NCI-H748 (cell line): Measurements from ENCODE around the gene ACER1.
"Not testable (repeated sequence)": the region's sequence is repeated elsewhere in the genome, so short reads cannot be mapped to it uniquely, and the experiment has no call there.

Experiments
- DNase-seq: peaks from one replicate; lab custom pipeline; 2025; ENCODE audit not compliant: unreplicated experiment; lab: John Stamatoyannopoulos, UW

Gene ACER1

DNA sequence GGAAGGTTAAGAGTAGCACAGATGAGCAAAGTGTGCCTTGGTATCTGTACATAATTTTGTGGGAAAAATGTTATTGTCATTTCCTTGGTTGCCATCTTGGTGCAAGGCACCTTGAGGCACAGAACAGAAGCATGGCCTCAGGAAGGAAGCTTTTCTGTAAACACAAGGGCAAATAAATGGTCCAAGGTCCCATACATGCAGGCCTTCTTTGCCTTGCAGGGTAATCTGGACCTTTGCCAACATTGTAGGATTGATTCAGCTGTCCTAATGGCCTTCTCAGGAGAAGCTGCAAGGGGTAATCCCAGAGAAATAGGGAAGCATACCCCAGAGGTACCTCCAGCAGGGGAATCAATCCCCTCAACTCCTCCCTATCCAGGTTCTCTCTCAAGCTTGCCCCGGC, 44.7 kb downstream of the ACER1 start:
- DNase-seq = no peak

DNA sequence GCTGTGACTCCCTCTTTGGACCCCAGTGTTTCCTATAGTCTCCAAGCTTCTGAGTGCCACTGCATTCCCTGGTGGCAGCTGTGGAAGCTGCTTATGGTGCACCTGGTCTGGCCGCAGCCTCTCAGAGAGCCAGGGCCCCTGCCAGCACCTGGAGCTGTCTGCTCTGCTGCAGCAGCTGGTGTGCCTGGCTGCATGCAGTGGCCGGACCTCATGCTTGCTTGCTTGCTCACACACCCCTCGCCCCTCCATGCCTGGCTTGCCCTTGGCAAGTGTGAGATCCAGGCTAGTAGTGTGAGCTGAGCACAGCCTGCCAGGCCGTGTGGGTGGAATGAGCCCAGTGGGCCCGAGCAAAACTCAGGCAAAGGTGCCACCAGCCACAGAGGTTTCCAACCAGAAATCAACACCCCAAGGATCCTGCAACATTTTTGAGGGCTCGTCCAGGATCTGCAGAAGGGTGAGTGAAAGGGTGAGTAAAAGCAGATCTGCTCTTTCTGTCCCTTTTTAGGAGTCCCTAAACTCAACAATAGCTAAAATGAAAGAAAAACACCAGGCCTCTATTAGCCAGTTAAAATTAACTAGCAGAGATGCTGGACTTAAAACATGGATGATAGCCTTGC, 46.0 kb downstream of the ACER1 start:
- no peak for DNase-seq

DNA sequence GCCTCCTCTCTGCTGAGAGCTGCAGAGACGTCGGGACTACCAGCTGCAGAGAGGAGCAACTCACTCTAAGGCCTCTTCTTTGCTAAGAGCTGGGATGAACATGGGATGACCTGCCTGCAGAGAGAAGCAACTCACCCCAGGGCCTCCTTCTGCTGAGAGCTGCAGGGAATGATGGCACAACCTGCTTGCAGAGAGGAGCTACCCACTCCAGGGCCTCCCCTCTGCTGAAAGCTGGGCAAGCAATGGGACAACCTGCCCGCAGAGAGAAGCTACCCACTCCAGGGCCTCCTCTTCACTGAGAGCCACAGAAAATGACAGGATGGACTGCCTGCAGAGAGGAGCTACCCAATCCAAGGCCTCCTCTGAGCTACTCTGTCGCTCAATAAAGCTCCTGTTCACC, 46.7 kb downstream of the ACER1 start:
- no peak for DNase-seq

DNA sequence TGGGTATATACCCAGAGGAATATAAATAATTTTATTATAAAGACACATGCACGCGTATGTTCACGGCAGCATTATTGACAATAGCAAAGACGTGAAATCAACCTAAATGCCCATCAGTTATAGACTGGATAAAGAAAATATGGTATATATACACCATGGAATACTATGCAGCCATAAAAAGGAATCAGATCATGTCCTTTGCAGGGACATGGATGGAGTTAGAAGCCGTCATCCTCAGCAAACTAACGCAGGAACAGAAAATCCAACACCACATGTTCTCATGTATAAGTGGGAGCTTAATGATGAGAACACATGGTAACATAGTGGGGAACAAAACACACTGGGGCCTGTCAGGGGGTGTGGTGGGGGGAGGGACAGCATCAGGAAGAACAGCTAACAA, 51.0 kb downstream of the ACER1 start:
- DNase-seq = not testable (repeated sequence)

DNA sequence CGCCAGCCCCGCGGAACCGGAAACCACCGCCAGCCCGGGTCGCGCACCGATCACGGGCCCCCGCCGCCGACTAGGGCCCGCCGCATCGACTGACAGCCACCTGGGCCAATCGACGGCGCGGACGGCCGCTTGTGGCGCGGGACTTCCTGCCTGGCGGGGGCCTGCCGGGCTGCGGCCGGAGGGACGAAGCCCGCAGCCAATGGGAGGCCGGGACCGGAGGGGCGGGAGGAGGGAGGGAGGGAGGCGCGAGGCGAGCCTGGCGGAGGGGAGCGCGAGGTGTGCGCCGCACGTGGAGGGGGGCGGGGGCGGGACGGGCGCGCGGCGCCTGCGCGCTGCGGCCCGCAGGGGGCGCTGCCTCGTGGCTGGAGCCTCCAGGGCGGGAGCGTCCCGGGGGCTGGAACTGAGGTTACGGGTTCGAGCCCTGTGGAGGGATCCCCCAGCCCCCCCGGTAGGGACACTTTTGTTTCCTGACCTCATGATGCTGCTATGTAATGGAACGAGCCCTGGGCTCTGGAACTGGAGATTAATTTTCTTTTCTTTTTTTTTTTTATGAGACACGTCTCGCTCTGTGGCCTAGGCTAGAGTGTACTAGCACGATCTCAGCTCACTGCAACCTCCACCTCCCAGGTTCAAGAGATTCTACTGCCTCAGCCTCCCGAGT, 53.4 kb downstream of the ACER1 start, which contains the start of gene MLLT1:
MLLT1 (minus strand) TSS at position 45 of the 661 bp plus-strand sequence. CDS start 191 bp downstream, outside the sequence.
- peak; percentile 93 for DNase-seq

DNA sequence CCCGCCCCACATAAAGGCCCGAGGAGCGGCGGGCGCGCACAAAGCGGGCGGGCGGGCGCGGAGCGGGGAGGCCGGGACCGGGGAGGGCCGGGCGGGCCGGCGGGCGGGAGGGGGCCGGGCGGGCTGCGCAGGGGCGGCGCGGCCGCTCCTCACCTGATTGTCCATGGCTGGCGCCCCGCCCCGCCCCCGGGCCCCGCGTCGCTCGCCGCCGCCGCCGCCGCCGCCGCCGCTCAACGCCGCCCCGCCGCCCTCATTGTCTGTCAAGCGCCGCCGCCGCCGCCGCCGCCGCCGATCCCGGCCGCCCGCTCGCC, 53.8 kb downstream of the ACER1 start:
- DNase-seq = peak; percentile 35

DNA sequence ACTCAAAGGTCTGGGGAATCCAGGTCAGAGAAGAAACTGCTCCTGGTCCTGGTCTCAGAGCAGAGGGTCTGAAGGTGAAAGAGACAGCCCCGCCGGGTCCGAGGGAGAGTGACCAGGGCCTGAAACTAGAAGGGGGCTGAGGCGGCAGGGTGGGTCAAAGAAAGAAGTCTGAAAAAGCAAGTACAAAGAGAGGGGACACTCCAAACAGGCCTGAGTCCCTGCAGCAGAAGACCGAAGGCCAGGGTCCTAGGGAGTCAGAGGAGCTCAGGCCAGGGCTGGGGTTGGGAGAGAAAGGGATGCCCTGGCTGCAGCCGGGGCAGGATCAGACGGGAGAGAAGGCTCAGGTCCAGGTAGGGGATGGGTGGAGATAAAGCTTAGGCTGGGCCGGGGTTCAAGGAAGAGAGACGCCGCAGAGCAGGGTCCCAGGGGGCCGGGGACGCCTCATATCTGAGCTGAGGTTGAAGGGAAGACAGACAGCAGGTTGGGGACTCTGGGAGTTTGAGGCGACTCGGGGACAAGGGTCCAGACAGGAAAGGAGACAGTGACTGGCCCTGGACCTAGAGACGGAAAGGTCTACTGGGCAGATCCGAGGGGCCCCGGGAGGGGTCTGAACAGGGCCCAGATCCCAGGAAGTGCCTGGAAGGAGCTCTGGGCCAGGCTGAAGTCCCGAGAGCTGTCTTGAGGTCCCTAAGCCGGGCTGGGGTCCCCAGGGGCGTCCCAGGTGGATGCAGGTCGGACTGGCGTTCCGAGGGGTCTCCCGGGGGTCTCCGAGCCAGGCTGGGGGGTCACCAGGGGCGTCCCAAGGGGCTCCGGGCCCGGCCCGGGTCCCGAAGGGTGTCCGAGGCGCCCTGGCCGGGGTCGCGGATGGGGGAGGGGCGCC, 54.4 kb downstream of the ACER1 start:
- no peak for DNase-seq

DNA sequence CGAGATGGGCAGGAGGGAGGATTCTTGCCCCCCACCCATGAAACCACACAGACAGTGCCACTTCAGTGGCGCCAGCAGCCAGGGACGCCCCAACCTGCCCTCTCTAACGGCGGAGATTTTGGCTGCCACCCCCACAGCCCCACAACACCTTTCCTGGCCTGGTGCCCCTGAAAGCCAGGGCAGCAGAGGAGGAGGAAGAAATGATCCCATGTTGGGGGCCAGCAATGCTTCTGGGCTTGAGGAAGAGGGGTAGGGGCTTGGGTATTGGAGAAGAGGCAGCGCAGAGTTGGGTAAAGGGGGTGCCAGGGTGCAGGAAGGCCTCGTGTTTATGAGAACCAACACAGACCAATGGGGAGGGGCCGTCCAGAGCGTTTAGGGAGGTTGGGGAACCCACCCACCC, 55.4 kb downstream of the ACER1 start:
- no peak for DNase-seq

DNA sequence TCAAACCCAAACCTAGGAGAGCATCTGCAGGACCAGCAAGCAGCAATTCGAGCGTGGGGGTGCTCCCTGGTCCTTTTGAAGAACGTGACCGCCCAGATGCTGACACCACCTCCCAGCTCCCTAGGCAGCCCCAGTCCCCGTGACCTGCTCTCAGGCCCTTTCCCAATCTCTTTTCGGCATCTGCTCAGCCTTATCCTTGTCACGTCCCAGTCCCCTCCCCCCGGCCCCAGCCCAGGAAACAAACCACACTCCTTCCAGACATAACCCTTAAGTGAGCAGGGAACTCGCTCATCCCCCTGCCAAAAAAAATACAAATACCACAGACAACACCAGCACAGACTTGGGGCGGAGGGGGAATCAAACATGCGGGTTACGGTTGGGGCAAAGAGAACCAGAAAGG, 57.0 kb downstream of the ACER1 start:
- DNase-seq = no peak

DNA sequence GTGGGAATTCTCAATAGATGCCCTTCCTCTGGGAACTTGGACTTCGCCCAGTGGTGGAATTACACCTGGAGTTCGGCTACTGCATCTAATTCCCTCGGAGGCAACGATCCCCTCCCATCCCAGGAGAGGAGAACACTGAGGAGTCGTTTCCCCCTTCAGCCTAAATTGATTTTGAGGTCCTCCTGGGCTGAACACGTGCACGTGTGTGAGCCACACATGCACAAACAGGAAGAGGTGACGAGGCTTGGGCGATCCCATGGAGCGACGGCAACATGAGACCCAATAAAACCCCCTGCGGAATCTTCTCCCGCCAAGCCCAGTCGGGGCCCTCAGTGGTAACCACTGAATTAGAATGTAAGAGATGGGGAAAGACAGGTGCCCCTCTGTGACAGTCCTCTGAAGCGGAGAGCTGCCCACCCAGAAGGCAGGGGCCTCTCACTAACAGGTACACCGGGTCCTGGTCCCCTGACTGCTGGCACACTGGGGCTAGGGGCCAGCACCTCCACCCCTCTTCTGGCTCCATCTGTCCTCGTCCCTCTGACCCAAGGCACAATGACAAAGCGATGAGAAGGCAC, 58.2 kb downstream of the ACER1 start:
- no peak for DNase-seq

DNA sequence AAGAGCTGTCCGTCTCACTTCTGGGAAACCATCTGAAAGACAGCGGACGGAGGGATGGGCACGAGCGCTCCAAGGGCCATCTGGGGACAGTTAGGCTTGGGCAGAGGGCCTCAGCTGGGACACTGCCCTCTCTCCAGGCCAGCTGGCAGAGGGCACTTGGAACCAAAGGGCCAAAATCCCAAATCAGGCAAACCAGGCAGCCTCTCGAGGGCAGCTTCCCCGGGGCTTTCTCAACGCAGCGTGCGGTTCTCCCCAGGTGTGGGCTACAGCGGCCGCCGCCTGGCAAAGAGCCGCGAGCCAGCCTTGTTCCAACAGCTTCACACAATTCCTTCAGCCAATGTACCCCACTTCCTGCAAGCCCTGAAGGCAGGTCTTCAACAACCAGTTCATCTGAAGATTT, 58.7 kb downstream of the ACER1 start:
- DNase-seq = no peak

DNA sequence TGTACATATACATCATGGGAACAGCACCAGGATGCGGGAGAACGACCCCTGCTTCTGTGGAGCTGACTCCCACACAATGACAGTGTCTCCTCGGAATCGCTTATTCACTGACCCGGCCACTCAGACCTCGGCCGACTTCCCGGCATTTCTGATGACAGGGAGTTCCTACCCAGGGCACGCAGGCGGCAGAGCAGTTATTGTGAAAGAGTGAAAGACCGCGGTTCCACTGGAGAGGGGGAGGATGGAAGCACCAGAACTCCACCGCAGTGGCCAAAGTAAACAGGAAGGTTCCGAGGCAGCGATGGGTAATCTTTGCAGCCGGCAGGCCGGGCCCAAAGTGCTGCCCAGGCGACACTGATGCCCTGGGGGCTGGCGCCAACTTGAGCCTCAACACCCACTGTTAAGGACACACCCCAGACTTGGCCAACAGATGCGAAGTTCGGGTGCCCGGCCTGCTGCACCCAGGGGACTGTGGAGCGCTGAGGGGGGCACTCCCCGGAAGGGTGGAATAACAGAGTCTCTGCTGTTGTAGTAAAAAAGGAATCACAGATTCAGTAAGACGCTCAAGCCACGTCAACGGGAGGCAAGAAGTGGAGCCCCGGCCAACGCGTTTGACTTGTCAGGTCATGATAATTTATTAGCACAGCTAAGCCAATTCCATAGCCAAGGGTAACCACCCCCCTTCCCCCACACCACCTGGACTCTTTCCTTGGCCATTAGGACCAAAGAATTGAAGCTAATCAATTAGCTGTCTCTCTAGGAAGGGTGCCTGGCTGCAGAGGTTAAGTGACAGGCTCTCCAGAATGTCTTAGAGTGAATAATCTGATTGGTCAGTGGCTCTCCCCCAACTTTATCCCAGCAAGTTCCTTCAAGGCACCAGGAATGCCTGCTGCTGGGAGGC, 59.5 kb downstream of the ACER1 start:
- no peak for DNase-seq

DNA sequence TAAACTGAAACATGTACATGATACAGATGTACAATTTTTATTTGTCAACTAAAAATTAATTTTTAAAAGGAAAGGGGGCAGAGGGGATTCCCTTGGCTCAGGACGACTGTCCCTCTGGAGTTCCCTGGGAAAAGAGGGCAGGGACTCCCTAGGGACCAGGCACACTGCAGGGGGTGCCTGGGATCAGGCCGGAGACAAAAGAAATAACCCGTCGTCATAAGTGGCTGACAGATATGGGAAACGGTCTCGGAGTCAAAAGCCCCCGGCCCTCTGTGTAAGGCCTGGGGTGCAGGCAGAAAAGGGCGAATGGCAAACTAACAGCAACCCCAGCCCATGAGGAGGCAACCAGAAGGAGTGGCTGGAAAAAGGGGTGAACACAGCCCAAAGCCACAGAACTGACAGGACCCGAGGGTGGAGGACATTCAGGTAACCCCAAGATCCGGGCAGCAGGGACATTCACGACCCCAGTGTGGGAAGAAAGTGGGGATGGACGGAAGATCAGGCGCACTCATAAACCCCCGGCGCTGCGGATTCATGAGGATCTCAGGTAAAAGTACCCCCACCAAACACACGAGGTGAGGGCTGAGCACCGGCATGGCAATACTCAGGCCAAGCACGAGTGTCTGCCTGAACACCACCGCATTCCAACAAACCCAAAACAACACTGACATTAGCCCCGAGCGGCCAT, 60.4 kb downstream of the ACER1 start:
- no peak for DNase-seq

DNA sequence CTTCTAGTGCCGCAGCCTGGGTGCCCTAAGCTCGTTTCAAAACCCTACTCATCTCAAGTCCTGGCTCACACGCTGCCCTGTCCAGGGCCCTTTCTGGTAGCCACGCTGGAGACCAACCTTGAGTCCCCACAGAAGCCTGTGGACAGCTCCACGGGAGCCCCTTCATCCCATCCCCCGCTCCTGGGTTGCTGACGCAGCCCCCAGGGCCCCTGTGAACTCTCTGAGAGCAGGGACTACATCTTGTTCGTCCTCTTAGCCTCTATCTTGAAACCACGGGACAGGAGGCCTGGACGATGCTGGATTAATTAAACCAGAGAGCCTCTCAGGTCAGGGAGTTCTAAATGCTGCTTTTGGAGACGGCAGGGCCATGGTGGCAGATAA, 61.0 kb downstream of the ACER1 start:
- no peak for DNase-seq

DNA sequence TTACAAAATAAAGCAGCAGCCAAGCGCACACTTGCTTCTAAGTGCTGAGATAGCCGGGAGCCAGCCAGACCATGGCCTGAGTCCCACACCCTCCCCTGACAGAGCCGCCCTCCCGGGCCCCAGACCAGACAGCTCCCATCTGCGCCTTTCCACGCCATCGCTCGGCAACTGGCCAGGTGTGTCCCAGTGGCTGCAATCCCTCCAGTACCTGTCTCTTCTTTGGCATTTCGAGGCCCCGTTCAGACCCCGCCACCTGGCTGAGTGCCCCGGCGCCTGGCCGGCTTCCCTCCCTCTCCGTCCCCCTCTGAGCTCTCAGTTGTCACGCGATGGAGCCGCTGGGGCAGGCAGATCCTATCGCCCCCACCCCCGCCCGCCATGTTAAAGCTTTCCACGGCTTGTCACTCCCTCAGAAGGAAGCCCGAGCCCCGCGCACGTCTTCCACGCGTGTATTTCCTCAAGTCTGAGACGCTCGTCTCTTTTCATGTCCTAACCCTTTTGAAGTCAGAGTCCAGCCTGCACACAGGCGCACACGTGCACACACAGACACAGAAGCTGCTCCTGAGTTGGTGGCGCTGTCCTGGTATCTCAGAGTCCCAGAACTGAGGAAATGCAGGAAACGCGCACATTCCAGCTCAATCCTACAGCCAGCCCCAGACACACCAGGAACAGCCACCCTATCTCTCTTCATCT, 61.5 kb downstream of the ACER1 start:
- no peak for DNase-seq

DNA sequence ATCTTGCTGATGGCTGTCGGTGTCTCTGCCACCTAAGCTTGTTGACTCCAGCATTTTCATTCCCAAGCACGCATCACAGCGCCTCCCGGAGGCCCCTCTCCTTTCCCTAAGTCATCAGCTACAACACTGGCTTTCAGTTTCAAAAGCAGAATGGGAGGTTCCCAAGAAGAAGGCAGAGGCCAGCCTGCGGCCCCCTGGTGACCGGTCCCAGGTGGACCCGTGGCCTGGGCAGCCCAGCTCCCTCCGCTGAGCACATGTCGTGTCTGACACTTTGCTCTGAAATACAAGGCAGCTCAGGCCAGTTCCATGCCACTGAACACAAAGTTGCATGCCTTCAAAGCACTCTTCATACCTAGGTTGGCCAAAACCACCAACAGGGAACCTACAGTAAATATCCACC, 62.2 kb downstream of the ACER1 start:
- DNase-seq = no peak

DNA sequence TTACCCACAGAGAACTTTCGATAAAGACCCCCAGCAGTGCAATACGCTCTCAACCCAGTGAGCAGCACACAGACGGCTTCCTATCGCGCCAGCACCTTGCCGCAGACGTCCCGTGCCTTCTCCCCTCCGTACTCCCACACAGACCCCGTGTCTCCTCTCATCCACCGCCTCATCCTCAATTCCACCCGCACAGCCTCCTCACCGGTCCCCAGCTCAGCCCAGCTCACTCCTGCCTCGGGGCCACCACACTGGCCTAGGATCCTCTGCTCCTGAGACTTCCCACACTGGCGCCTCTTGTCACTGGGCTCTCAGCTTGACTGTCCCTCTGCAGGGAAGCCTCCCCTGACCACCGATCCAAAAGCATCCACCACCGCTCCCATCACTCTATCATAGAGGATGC, 62.6 kb downstream of the ACER1 start:
- no peak for DNase-seq

DNA sequence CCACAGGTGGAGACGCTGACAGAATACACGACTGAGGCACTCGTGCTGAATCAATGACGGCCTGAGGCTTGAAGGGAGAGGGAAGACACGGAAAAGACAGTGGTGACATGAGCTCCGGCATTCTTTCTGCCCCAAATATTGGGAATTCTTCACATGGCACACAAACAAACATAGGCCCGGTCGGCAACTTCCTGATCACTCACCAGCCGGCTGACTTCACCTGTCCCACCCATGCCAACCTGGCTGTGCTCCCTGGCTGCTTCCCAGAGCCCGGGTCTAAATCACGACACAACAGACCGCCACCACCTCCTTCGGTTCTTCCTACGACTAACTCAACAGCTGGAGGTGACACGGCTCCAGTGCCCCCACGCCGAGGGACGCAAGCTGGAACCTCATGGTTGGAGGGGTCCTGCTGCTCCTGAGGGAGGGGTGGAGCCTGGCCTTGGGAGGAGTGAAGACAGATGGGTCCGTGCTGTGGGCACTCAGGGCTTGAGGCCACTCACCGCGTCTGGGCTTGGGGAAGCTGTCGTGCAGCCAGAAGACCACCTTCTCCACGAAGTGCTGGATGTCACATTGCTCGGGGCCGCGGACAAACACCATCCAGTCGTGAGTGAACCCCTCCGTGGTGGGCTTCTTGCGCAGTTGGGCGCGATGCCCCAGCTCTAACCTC, 63.2 kb downstream of the ACER1 start:
- no peak for DNase-seq
